Lung (tissue), 12 donors: ENCODE results near the gene KCNMA1. TPM values are rescaled to one million over a fixed set of nuclear protein-coding genes. Genes with fewer than 3 reads are reported as not detected.
A peak's percentile ranks its signal among the peaks of the same experiment; 100 is the strongest.

Experiments used
- ATAC-seq: fragments of 200-7000 bp; cut with Tn5 transposase; one replicate; pipeline ENCODE4 v1.9.1; 2020; ENCODE audit warnings: moderate number of reproducible peaks; ENCODE audit not compliant: insufficient read depth, low FRiP score
- DNase-seq, 3 donors: peaks; one replicate each; pipeline ENCODE4 v3.0.0-alpha.2; 2013 to 2017
- H3K27ac ChIP-seq, 2 donors: one replicate each; pipeline ENCODE4 v1.5.1; 2013; ENCODE audit warnings: mild to moderate bottlenecking in 2 of 2, moderate library complexity in 2 of 2, control low read depth in 1 of 2, inconsistent platforms in 1 of 2, low read depth in 1 of 2, low read length in 1 of 2
- H3K27me3 ChIP-seq, 3 donors: one replicate each; pipeline ENCODE4 v1.5.1; 2013; ENCODE audit warnings: low read length in 2 of 3; ENCODE audit not compliant: control insufficient read depth in 3 of 3, insufficient read depth in 3 of 3
- H3K36me3 ChIP-seq, 4 donors: one replicate each; pipeline ENCODE4 v1.5.1; 2013; ENCODE audit warnings: low read length in 4 of 4, mild to moderate bottlenecking in 1 of 4, moderate library complexity in 1 of 4; ENCODE audit not compliant: control insufficient read depth in 4 of 4, insufficient read depth in 4 of 4
- H3K4me1 ChIP-seq, 5 donors: one replicate each; pipeline ENCODE4 v1.5.1; 2013; ENCODE audit warnings: low read length in 5 of 5, mild to moderate bottlenecking in 2 of 5, moderate library complexity in 1 of 5; ENCODE audit not compliant: control insufficient read depth in 5 of 5, insufficient read depth in 5 of 5
- H3K4me3 ChIP-seq: one replicate; pipeline ENCODE4 v1.5.1; 2013; ENCODE audit warnings: mild to moderate bottlenecking, control low read depth, moderate library complexity
- H3K9ac ChIP-seq, 2 donors: one replicate each; pipeline ENCODE4 v1.5.1; 2013; ENCODE audit warnings: low read length in 2 of 2, control low read depth in 1 of 2; ENCODE audit not compliant: insufficient read depth in 1 of 2
- H3K9me3 ChIP-seq, 4 donors: one replicate each; pipeline ENCODE4 v1.5.1; 2013; ENCODE audit warnings: low read length in 3 of 4, mild to moderate bottlenecking in 1 of 4, moderate library complexity in 1 of 4; ENCODE audit not compliant: control insufficient read depth in 4 of 4, insufficient read depth in 3 of 4
- CTCF ChIP-seq: IDR thresholded peaks from 2 replicates; pipeline ENCODE4 v1.5.1; 2012; ENCODE audit warnings: mild to moderate bottlenecking; ENCODE audit errors: control extremely low read depth, extremely low read depth
- WGBS, 2 donors: extraction: QIAGEN DNeasy Blood & Tissue Kit; methylation state at CpG; one replicate each; pipeline ENCODE4 v1.1.7; 2013; 5-methylcytosine and 5-hydroxymethylcytosine counted together
- polyA plus RNA-seq, 2 donors: library from polyadenylated mRNA; stranded (reverse); fragments of 200-250 nt; gene quantifications; one replicate each; pipeline ENCODE4 v1.2.1, GENCODE V29; 2013
- total RNA-seq, 2 donors: library from RNA; depleted of rRNA in 1 of 2; stranded (reverse); fragments of >200 nt in 1 of 2; gene quantifications; one replicate each; pipeline ENCODE4 v1.2.1, GENCODE V29; 2014 to 2021
- donor health status: control.
- donor health status: control.
- donor health status: Bipolar disorder and iron deficiency.
- donor health status: healthy.
- donor health status: DM: yes; HTN: yes; CAD: no.

KCNMA1 gene
- total and polyA plus RNA-seq, 4 donors: 3.8 to 13.0 (median 5.5) TPM

DNA sequence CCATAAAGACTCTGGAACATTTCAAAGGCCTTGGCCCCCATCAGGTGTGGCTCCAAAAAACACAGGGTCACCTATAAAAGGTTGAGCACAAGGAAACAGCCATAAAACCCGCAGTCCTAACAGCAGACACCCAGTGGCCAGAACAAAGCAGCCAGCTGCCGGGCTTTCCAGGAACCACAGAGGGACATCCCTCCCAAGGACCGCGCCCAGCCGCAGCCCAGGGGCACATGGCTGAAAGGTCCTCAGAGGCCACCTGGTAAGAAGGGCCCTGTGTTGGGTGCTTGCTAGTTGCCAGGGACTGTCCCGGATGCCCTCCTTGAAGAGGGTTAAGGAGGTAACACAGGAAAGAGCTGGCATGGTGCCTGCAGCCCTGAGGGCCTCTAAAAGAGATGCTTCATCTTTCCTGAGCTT, 32.7 kb downstream of the KCNMA1 start:
- no peak overlapping the region for H3K27ac ChIP-seq
- H3K36me3 ChIP-seq: no peaks in the 10 kb centered on the region
- H3K9ac ChIP-seq: no peak overlapping the region
- TF ChIP-seq CTCF: no peak
- H3K4me3 ChIP-seq: no peak overlapping the region
- peaks cover 0 to 3% (median 0%) of the 10 kb centered on the region in 3 donors for H3K27me3 ChIP-seq
- no peak for ATAC-seq
- no peaks in the 10 kb centered on the region for H3K9me3 ChIP-seq
- DNase-seq: no peak
- peaks cover 0 to 8% (median 3%) of the 10 kb centered on the region in 5 donors for H3K4me1 ChIP-seq
- 75 to 76% methylated on average over 6 of the region's 6 CpGs for WGBS, 2 donors

DNA sequence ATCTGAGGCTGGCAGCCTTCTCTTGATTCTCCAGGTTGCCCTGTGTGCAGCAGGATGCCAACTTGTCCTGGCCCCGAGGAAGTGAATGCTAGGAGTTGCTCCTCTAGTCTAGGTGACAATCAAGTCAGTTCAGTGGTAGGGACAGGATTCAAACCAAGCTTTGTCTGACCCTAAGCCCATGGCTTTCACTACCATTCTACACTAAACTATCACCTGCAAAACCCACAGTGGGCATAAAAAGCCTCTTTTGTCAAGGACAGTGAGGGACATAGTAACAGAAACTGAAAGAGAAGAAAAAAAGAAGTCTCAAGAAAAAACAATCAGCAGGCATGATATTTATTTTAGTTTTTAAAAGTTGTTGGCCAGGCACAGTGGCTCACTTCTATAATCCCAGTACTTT, 33.5 kb downstream of the KCNMA1 start:
- whole genome bisulfite sequencing, 2 donors: 56 to 70% methylated on average over 1 of the region's 1 CpG
- Histone ChIP-seq H3K27ac (no peak overlapping the region), H3K9me3 (no peaks in the 10 kb centered on the region), H3K4me1 (peaks cover 0 to 8% (median 3%) of the 10 kb centered on the region in 5 donors), H3K36me3 (no peaks in the 10 kb centered on the region), H3K27me3 (peaks cover 0 to 3% (median 0%) of the 10 kb centered on the region in 3 donors), H3K9ac (no peak overlapping the region), H3K4me3 (no peak overlapping the region)
- DNase-seq (no peak), ATAC-seq (no peak)
- TF ChIP-seq CTCF: no peak

DNA sequence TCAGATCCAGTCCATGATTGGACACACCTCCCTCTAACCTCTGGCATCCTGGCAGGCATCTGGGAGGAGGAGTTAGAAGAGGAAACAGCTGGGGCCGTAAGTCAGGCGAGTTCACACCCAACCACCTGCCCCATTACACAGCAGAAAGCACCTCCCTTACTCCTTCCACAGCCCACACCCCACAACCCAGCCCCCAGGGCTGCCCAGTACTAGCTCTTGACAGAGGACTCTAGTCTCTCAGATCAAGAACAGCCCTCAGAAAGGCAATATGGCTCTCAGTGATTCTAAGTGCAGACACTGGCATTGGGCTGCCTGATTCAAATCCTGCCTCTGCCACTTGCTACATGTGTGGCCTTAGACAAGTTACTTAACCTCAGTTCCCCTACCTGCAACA, 34.1 kb downstream of the KCNMA1 start:
- Histone ChIP-seq H3K9ac (no peak overlapping the region), H3K4me1 (peaks cover 0 to 8% (median 3%) of the 10 kb centered on the region in 5 donors), H3K27me3 (peaks cover 0 to 3% (median 0%) of the 10 kb centered on the region in 3 donors), H3K36me3 (no peaks in the 10 kb centered on the region), H3K9me3 (no peaks in the 10 kb centered on the region), H3K27ac (no peak overlapping the region), H3K4me3 (no peak overlapping the region)
- DNase-seq: peak in 1 of 3 donors; percentile 23
- 12 to 18% methylated on average over 2 of the region's 2 CpGs for WGBS, 2 donors
- no peak for TF ChIP-seq CTCF
- peak; percentile 23 for ATAC-seq
